SK-N-SH treated with all-trans-retinoic acid at 6 μM for 48 hours (cell line): ENCODE measurements around the gene TAS2R60.
A peak's percentile ranks its signal among the peaks of the same experiment; 100 is the strongest.

Experiments
- ATAC-seq: fragments of 200-7000 bp; cut with Tn5 transposase; 3 replicates; pipeline ENCODE4 v1.9.1; 2020; ENCODE audit warnings: mild to moderate bottlenecking, moderate library complexity
- ARNTL ChIP-seq: fragments of 450-650 bp; formaldehyde crosslinking; IDR thresholded peaks from 2 replicates; pipeline ENCODE4 v1.5.0; 2020; ENCODE audit warnings: low read depth, mild to moderate bottlenecking, moderate library complexity, borderline replicate concordance
- BACH2 ChIP-seq: fragments of 250-450 bp; sonication (Bioruptor Pico); IDR thresholded peaks from 2 replicates; pipeline ENCODE4 v1.9.0; 2021; ENCODE audit warnings: mild to moderate bottlenecking, borderline replicate concordance
- CREB5 ChIP-seq: fragments of 250-450 bp; sonication (Bioruptor Pico); IDR thresholded peaks from 2 replicates; pipeline ENCODE4 v1.5.1; 2020; ENCODE audit warnings: low read depth, mild to moderate bottlenecking, moderate library complexity
- CSDC2 ChIP-seq: fragments of 250-450 bp; sonication (Bioruptor Pico); IDR thresholded peaks from 2 replicates; pipeline ENCODE4 v1.5.0; 2020; ENCODE audit warnings: mild to moderate bottlenecking, moderate library complexity
- CSRNP3 ChIP-seq: fragments of 250-450 bp; sonication (Bioruptor Pico); IDR thresholded peaks from 2 replicates; pipeline ENCODE4 v1.5.1; 2021; ENCODE audit warnings: mild to moderate bottlenecking, moderate library complexity
- ESRRG ChIP-seq: fragments of 250-450 bp; sonication (Bioruptor Pico); IDR thresholded peaks from 2 replicates; pipeline ENCODE4 v1.6.1; 2021; ENCODE audit warnings: mild to moderate bottlenecking
- GLIS3 ChIP-seq: fragments of 250-450 bp; sonication (Bioruptor Pico); IDR thresholded peaks from 2 replicates; pipeline ENCODE4 v1.5.0; 2020; ENCODE audit warnings: mild to moderate bottlenecking, moderate library complexity
- ISL1 ChIP-seq: fragments of 250-450 bp; sonication (Bioruptor Pico); IDR thresholded peaks from 2 replicates; pipeline ENCODE4 v2.1.2; 2022; ENCODE audit warnings: mild to moderate bottlenecking, moderate library complexity
- OSR1 ChIP-seq: fragments of 250-450 bp; sonication (Bioruptor Pico); IDR thresholded peaks from 2 replicates; pipeline ENCODE4 v1.8.0; 2022; ENCODE audit warnings: moderate library complexity, mild to moderate bottlenecking, inconsistent platforms
- PATZ1 ChIP-seq: fragments of 250-450 bp; sonication (Bioruptor Pico); IDR thresholded peaks from 2 replicates; pipeline ENCODE4 v1.8.0; 2020; ENCODE audit warnings: mild to moderate bottlenecking, moderate library complexity, borderline replicate concordance
- POU6F1 ChIP-seq: fragments of 250-450 bp; sonication (Bioruptor Pico); IDR thresholded peaks from 2 replicates; pipeline ENCODE4 v1.8.0; 2021; ENCODE audit warnings: low read depth, mild to moderate bottlenecking, moderate library complexity, borderline replicate concordance
- PPARA ChIP-seq: fragments of 250-450 bp; sonication (Bioruptor Pico); IDR thresholded peaks from 2 replicates; pipeline ENCODE4 v1.5.0; 2020; ENCODE audit warnings: mild to moderate bottlenecking, borderline replicate concordance
- SNAI2 ChIP-seq: fragments of 250-450 bp; sonication (Bioruptor Pico); IDR thresholded peaks from 2 replicates; pipeline ENCODE4 v1.5.0; 2020; ENCODE audit warnings: mild to moderate bottlenecking, moderate library complexity
- TCF4 ChIP-seq: fragments of 250-450 bp; sonication (Bioruptor Pico); IDR thresholded peaks from 2 replicates; pipeline ENCODE4 v1.8.0; 2021; ENCODE audit warnings: mild to moderate bottlenecking, moderate library complexity, borderline replicate concordance
- TOX ChIP-seq: fragments of 250-450 bp; sonication (Bioruptor Pico); IDR thresholded peaks from 2 replicates; pipeline ENCODE4 v1.8.0; 2021; ENCODE audit warnings: mild to moderate bottlenecking, moderate library complexity, borderline replicate concordance
- TSHZ2 ChIP-seq: fragments of 250-450 bp; sonication (Bioruptor Pico); IDR thresholded peaks from 2 replicates; pipeline ENCODE4 v1.5.0; 2020; ENCODE audit warnings: mild to moderate bottlenecking, moderate library complexity
- ZC3H10 ChIP-seq: fragments of 250-450 bp; sonication (Bioruptor Pico); IDR thresholded peaks from 2 replicates; pipeline ENCODE4 v1.5.1; 2021; ENCODE audit warnings: mild to moderate bottlenecking, moderate library complexity
- ZFP3 ChIP-seq: fragments of 250-450 bp; sonication (Bioruptor Pico); IDR thresholded peaks from 2 replicates; pipeline ENCODE4 v1.5.0; 2020; ENCODE audit warnings: mild to moderate bottlenecking, moderate library complexity
- ZFP30 ChIP-seq: fragments of 450-650 bp; formaldehyde crosslinking; IDR thresholded peaks from 2 replicates; pipeline ENCODE4 v1.5.0; 2022; ENCODE audit warnings: mild to moderate bottlenecking, moderate library complexity
- ZNF70 ChIP-seq: fragments of 450-650 bp; formaldehyde crosslinking; IDR thresholded peaks from 2 replicates; pipeline ENCODE4 v1.5.0; 2020; ENCODE audit warnings: mild to moderate bottlenecking, moderate library complexity

TAS2R60 gene

GRCh38 chr7:143406002-143406357 is 37.3 kb upstream of the TAS2R60 start:
- TF ChIP-seq SNAI2 (CRISPR knock-in tag) (no peak), ARNTL (CRISPR knock-in tag) (no peak), ZFP3 (CRISPR knock-in tag) (no peak), PATZ1 (CRISPR knock-in tag) (no peak), CREB5 (no peak), PPARA (CRISPR knock-in tag) (no peak), ZC3H10 (no peak), CSRNP3 (no peak), ESRRG (CRISPR knock-in tag) (no peak), BACH2 (CRISPR knock-in tag) (no peak), TOX (no peak), TSHZ2 (CRISPR knock-in tag) (no peak), ZNF70 (no peak), GLIS3 (no peak), OSR1 (no peak), TCF4 (CRISPR knock-in tag) (no peak), ISL1 (no peak), ZFP30 (CRISPR knock-in tag) (no peak), CSDC2 (CRISPR knock-in tag) (no peak)
- no peak for ATAC-seq

- TF ChIP-seq OSR1 (no peak), GLIS3 (no peak)
- ATAC-seq: peak; percentile 40
These were observed 35.7 kb upstream of the TAS2R60 start for GRCh38 chr7:143407287-143408251.

- ATAC-seq: no peak
- TF ChIP-seq TSHZ2 (CRISPR knock-in tag) (no peak), SNAI2 (CRISPR knock-in tag) (no peak), CSDC2 (CRISPR knock-in tag) (no peak), PATZ1 (CRISPR knock-in tag) (no peak), PPARA (CRISPR knock-in tag) (no peak), ZNF70 (no peak), ZC3H10 (no peak), GLIS3 (no peak), POU6F1 (CRISPR knock-in tag) (no peak)
These were observed 35.0 kb upstream of the TAS2R60 start for GRCh38 chr7:143408252-143408685.
